GM18505 (cell line): Measurements from ENCODE around the gene TBXAS1.

Source experiments
- ATAC-seq: cut with Tn5 transposase; IDR thresholded peaks from one replicate; pipeline ENCODE4 v1.9.1; 2021; ENCODE audit not compliant: unreplicated experiment
- POLR2A ChIP-seq: IDR thresholded peaks from 4 replicates; pipeline ENCODE4 v1.6.1; 2011; ENCODE audit warnings: borderline replicate concordance; ENCODE audit not compliant: insufficient read depth, insufficient read length; ENCODE audit errors: extremely low read depth

The TBXAS1 gene

DNA sequence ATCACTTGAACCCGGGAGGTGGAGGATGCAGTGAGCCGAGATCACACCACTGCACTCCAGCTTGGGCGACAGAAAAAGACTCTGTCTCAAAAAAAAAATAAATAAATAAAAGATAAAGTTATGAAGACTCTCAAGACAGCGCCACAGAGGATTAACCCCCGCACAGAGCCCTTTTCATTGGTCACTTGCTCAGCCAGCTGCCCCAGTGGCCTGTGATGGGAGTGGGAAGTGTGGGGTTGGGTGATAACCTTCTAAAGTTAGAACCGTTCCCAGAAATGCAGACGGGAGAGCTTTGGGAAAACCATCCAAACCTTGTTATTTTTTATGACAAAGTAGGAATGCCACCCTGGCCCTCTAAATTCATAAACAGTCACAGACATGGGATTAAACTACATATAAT lies 176.3 kb downstream of the TBXAS1 start:
- TF ChIP-seq POLR2A = no peak
- ATAC-seq = no peak

DNA sequence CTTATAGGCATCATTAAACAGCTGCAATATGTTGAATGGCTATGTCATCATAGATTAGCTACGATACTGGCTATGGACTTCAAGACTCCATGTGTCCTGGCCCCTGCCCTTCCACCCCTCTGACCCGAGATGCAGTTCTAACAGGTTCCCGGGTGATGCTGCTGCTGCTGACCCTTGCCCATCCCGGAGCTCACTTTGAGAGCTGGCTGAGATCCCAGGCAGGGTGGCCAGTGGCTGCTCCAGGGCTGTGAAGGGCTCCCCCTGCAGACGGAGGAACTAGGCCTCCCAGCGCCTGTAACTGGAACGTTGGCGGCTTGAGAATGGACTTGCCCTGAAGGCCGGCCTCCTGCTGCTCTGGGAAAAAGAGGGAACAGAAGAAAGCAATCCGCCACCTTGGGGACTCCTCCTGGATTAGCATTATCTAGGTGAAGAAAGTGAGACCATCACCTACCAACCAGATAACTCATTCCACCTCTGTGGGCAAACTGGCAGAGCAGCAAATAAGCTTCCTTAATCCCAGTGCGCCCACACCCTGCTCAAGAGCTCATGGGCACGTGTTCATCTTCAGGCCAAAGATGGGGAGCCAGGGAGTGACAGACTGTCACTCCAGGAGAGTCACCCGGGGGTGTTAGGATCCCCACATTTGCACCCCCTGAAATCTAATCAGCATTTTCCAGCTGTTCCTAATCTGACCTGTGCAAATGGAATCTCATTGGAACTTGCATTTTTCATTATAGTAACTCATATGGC lies 176.9 kb downstream of the TBXAS1 start:
- no peak for ATAC-seq
- TF ChIP-seq POLR2A = no peak

GRCh38 chr7:140006600-140006999 lies 177.5 kb downstream of the TBXAS1 start:
- no peak for ATAC-seq
- TF ChIP-seq POLR2A = no peak

DNA sequence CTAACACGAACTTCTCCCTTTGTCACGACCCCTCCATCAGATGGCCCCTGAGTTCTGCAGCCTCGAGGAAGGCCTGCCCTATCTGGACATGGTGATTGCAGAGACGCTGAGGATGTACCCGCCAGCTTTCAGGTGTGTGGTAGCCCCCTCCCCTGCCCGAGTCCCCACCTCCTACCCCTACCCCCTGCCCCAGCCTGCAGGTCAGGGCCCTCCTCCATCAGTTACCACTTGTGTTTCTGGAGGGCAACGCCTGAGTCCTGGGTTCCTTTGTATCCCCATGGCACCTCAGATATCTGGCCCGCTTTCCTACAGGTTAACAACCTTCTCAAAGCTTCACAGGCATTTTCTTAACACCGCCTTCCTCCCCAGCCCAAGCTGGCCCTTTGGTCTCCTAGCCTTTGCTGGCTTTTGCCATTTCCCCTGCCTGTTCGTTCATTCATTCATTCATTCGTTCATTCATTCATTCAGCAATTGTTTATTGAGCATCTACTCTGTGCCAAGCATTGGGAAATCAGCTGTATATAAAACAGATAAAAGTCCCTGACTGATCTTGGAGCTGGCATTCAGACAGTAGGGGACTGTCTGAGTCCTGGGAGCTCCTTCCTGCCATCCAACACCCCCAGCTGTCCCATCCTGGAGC lies 178.1 kb downstream of the TBXAS1 start:
- TF ChIP-seq POLR2A = no peak
- no peak for ATAC-seq

DNA sequence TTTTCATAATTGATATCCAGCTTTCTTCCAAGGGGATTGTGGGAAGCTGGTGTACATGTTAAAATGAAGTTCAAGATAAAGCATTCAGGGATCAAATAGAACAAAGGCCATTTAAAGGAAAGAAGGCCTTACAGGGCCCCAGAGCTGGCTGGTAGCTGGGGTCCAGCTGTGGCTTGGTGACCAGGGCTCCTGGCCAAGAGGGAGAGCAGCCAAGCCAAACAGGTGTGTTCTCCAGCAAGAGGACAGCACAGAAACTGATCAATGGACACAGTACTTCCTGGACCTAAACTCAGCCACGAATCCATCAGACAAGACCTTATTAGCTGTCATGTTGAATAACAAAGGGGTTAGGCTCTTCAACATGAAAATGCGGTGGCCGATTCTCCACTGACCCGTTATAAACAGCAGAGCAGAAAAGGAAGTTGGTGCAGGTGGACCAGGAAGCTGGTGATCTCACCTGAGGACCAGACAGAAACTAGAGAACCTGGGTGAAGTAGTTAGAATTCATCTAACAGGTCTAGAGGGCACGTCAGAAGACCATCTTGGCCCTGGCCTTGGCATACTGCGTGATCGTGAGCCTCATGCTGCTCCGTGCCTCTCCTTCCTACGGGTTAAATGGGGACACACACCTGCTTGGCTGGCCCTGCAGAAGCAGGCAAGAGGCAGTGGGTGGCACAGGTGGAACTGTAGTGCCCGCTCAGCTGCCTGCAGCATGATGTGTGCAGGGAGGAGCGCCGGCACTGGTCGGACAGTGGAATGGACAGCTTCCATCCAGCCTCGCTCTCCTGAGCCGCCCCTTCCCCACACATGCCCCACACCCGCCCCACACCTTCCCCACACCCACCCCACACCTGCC lies 179.9 kb downstream of the TBXAS1 start:
- TF ChIP-seq POLR2A = no peak
- no peak for ATAC-seq

DNA sequence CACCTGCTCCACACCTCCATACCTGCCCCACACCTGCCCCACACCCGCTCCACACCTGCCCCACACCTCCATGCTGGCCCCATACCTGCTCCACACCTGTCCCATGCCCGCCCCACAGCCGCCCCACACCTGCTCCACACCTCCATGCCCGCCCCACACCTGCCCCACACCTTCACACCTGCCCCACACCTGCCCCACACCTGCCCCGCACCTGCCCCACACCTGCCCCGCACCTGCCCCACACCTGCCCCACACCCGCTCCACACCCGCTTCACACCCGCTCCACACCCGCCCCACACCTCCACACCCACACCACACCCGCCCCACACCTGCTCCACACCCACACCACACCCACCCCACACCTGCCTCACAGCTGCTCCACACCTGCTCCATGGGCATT lies 180.7 kb downstream of the TBXAS1 start:
- TF ChIP-seq POLR2A = no peak
- ATAC-seq = no peak

DNA sequence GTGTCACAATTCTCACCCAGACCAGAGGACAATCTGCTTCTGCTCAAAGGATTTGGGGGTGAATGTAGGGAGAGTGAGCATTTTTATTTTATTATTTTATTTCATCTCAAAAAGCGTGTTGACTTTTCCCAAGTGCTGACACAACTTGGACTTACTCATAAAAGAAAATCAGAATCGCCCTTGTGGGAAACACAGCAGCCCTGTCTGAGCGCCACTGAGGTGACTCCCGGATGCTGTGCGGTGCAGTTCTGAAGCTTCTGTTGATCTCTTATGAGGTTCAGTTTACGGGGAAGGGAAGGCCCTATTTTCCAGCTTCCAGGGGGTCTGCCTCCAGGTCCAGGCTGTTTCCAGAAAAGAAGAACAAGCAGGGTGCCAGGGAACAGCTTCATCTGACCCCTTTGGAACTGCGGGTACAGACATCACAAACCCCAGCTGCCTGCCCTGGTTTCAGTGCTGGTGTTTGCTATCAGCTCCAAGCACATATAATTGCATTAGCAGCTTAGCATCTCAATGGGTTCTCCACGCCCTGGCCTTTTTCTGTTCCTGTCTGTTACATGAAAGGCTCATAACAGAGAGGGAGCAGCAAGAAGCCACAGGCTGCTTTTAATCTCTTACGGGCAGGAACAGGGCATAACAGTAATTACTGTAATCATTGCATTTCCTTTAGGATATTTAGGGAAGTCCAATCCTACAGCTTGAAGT lies 181.3 kb downstream of the TBXAS1 start:
- no peak for ATAC-seq
- TF ChIP-seq POLR2A = no peak

- TF ChIP-seq POLR2A = no peak
- ATAC-seq = no peak
These were observed 184.6 kb downstream of the TBXAS1 start for GRCh38 chr7:140013676-140014075.

- no peak for ATAC-seq
These were observed 185.1 kb downstream of the TBXAS1 start for GRCh38 chr7:140014123-140014522.

GRCh38 chr7:140015471-140015970 lies 186.5 kb downstream of the TBXAS1 start:
- no peak for ATAC-seq
- no peak for TF ChIP-seq POLR2A

More at GRCh38 chr7:140014123-140014522, 185.1 kb downstream of the TBXAS1 start:
- no peak for TF ChIP-seq POLR2A

DNA sequence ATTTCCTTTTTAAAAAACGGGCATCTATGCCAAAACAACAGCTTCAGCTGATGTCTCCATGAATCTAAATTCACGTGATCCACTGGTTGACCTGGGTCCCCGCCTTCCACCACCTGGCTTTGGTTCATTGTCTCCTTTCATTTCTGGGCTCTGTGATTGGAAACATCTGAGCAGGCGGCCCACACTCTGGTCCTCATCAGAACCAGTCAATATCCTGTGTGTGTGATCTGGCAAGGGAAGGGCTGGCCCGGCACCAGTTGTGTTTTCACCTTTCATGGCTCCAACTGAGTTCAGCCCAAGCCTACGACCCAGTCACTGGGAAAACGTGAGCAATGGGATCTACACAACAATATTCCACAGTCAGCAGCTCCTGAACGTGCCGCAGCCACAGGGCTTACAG lies 187.5 kb downstream of the TBXAS1 start:
- TF ChIP-seq POLR2A = no peak
- ATAC-seq = no peak

GRCh38 chr7:140017034-140017433 lies 188.0 kb downstream of the TBXAS1 start:
- no peak for TF ChIP-seq POLR2A
- ATAC-seq = no peak

GRCh38 chr7:140017543-140017942 lies 188.5 kb downstream of the TBXAS1 start:
- ATAC-seq = no peak

More at GRCh38 chr7:140017543-140017942, 188.5 kb downstream of the TBXAS1 start:
- no peak for TF ChIP-seq POLR2A
